SU-DHL-6 (cell line): ENCODE results near the gene SRGAP2B.
"Not testable (repeated sequence)": the region's sequence is repeated elsewhere in the genome, so short reads cannot be mapped to it uniquely, and the experiment has no call there.

Source experiments
- EZH2phosphoT487 ChIP-seq: fragments of 200-600 bp; sonication (generic), shearing (Covaris generic); conservative IDR thresholded peaks from 2 replicates; pipeline ENCODE4 v1.6.1; 2018; ENCODE audit warnings: mild to moderate bottlenecking, antibody characterized with exemption, low read length, moderate library complexity, mixed read lengths
- TF ChIP-seq, protein P1 (sequence below): fragments of 200-600 bp; sonication (generic); IDR thresholded peaks from one replicate; pipeline ENCODE4 v1.5.1; 2017; ENCODE audit warnings: antibody characterized with exemption, mild to moderate bottlenecking, low read length, moderate library complexity; ENCODE audit not compliant: insufficient read depth, poor library complexity, severe bottlenecking

DNA sequence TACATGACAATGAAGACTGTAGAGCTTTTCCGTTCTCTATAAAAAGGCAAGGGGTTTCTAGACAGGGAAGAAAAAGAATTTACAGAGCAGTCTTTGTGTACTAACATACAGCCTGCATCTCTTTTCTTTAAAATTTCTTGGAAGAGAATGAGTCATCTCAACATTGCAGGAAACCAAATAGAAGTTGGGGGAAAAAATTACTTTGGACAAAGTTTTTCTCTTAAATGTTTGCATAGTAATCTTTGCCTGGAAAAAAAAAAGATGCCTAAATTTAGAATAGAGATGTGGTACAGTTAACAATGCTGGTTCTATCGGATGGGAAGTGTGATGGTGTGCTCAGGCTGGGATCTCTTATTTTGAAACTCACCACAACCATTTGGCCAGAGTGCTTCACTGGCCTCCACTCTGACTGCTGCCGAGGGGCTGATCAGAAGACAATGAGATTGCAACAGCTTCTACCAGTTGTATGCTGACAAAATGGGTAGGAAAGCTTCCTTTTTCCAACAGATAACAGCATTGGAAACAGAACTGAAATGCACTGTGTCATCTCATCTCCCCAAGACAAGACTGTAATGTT is 177.0 kb downstream of the SRGAP2B start:
- TF ChIP-seq, protein P1, sequence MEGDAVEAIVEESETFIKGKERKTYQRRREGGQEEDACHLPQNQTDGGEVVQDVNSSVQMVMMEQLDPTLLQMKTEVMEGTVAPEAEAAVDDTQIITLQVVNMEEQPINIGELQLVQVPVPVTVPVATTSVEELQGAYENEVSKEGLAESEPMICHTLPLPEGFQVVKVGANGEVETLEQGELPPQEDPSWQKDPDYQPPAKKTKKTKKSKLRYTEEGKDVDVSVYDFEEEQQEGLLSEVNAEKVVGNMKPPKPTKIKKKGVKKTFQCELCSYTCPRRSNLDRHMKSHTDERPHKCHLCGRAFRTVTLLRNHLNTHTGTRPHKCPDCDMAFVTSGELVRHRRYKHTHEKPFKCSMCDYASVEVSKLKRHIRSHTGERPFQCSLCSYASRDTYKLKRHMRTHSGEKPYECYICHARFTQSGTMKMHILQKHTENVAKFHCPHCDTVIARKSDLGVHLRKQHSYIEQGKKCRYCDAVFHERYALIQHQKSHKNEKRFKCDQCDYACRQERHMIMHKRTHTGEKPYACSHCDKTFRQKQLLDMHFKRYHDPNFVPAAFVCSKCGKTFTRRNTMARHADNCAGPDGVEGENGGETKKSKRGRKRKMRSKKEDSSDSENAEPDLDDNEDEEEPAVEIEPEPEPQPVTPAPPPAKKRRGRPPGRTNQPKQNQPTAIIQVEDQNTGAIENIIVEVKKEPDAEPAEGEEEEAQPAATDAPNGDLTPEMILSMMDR = not testable (repeated sequence)
- TF ChIP-seq EZH2phosphoT487 = not testable (repeated sequence)
